Motor neuron (in vitro differentiated cells): ENCODE data around the gene EPB41L1. TPM values are rescaled to one million over a fixed set of nuclear protein-coding genes. Genes with fewer than 3 reads are reported as not detected.
A peak's percentile ranks its signal among the peaks of the same experiment; 100 is the strongest.

Experiments used
- ATAC-seq, 8 experiments: fragments of 200-7000 bp; cut with Tn5 transposase; replicated peaks in 6 of 8; 2 replicates each; pipeline ENCODE4 v1.8.0; 2021; ENCODE audit warnings: mild to moderate bottlenecking in 8 of 8, moderate library complexity in 8 of 8
- H3K27ac ChIP-seq, 2 donors: fragments of 250-450 bp; sonication (Bioruptor Pico); 2 replicates each; pipeline ENCODE4 v1.9.0; 2021; ENCODE audit warnings: antibody characterized with exemption in 2 of 2, mild to moderate bottlenecking in 2 of 2, moderate library complexity in 1 of 2
- H3K4me1 ChIP-seq, 2 donors: fragments of 250-450 bp; sonication (Bioruptor Pico); replicated peaks in 1 of 2; 2 replicates each; pipeline ENCODE4 v1.6.1; 2021; ENCODE audit warnings: antibody characterized with exemption in 2 of 2, mild to moderate bottlenecking in 2 of 2, moderate library complexity in 1 of 2
- H3K4me3 ChIP-seq, 5 donors: fragments of 250-450 bp; sonication (Bioruptor Pico); 2 replicates each; pipeline ENCODE4 v1.9.0; 2021; ENCODE audit warnings: antibody characterized with exemption in 5 of 5, mild to moderate bottlenecking in 5 of 5, moderate library complexity in 4 of 5
- WGBS, 10 experiments: fragments of 450-650 bp; shearing (Covaris generic); methylation state at CpG; one replicate each; pipeline ENCODE4 v1.0.0; 2022; 5-methylcytosine and 5-hydroxymethylcytosine counted together
- in situ Hi-C, 9 experiments: fragments of 400-800 bp; cut with MboI; loops; one replicate each; pipeline ENCODE4 v1.15.0; 2021; ENCODE audit warnings: low sequenced_read_pairs in 9 of 9, low pct_unique_long_range_greater_than_20kb in 2 of 9; ENCODE audit not compliant: unreplicated experiment in 9 of 9
- total RNA-seq, 8 experiments: library from RNA; unstranded; fragments of 300-600 nt; gene quantifications; 2 replicates each; pipeline versions ENCODE4 v1.2.3 to v1.2.4, GENCODE V29; 2022

Gene EPB41L1
- total RNA-seq, 8 experiments from 2014 or later = 7.4 to 101 (median 25.0) TPM

DNA sequence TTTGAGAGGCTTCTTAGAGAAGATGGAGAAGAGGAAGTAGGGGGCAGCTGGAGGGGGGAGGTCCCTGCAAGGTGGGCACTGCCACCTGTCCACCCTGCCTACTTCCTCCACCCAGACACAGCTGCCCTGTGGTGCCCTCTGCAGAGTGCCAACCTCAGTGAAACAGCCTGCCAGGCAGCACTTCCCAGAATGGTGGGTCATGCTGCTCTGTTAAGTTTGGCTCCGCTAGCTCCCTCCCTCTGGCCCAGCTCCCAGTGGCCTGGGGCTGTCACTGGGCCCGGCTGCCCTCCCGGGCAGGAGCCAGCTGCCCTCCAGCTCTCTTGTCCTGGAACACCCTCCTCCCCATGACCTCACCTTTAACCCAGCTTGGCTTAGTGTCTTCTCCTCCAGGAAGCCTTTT is 5.1 kb upstream of the EPB41L1 start:
- in situ Hi-C loops = loop anchor here in 5 of 9 experiments (10.0 to 25.0 kb wide), 2 partner anchors 155 to 162 kb away; no protein-coding TSS in a partner anchor
- peaks cover 9 to 10% of the 10 kb centered on the region in 2 donors for H3K4me1 ChIP-seq
- WGBS, 10 experiments = 17 to 100% (median 33%) methylated on average over 1 to 3 of the region's 3 CpGs; no CpG with 5 or more reads in 5 of the 10 experiments
- H3K27ac ChIP-seq = no peak overlapping the region
- ATAC-seq = peak in 1 of 8 experiments; percentile 2
- H3K4me3 ChIP-seq = no peak overlapping the region

DNA sequence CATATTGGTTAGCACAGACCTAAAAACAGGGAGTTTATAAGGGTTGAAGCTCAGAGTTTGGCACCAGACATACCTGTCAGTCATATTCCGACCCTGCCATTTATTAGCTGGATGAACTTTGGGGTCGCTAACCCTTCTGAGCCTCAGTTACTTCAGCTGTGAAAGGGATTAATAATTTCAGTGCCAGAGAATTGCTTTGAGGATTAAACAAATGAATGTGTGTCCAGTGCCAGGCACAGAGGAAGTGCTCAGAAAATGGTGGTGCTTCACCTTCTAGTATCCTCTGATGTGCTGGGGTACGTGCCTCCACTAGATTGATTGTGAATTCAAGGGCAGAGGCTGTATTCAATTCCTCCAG is 4.1 kb upstream of the EPB41L1 start:
- no peak for ATAC-seq
- H3K4me3 ChIP-seq = no peak overlapping the region
- peaks cover 11 to 13% of the 10 kb centered on the region in 2 donors for H3K4me1 ChIP-seq
- in situ Hi-C loops = no loop called here
- H3K27ac ChIP-seq = no peak overlapping the region
- WGBS, 10 experiments = 71 to 100% (median 86%) methylated on average over 1 to 3 of the region's 3 CpGs; no CpG with 5 or more reads in 6 of the 10 experiments

- Histone ChIP-seq H3K4me3 (no peak overlapping the region), H3K4me1 (peaks cover 16% of the 10 kb centered on the region in 2 donors), H3K27ac (no peak overlapping the region)
- in situ Hi-C loops = no loop called here
- 30 to 100% (median 85%) methylated on average over 1 to 2 of the region's 4 CpGs; no CpG with 5 or more reads in 2 of the 10 experiments for whole genome bisulfite sequencing, 10 experiments
- no peak for ATAC-seq
Measured at GRCh38 chr20:36150847-36151539, 3.5 kb upstream of the EPB41L1 start.

DNA sequence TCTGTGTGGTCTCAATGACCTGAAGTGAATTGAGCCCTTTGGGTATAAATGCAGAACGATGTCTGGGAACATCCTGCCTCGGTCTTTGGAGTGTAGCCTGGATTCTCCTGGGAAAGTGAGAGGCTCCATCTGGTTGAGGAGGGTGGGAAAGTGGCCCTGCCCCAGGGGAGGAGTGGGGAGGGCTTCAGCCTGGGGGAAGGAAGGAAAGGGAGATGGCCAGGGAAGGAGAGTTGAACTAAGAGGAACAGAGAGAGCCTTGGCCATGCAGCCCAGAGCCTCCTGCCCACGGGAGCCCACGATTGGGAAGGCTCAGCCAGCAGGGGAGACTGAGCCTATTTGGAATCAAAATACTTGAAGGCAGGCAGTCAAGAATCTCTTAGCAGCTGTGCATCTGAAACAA is 2.3 kb upstream of the EPB41L1 start:
- H3K27ac ChIP-seq = no peak overlapping the region

DNA sequence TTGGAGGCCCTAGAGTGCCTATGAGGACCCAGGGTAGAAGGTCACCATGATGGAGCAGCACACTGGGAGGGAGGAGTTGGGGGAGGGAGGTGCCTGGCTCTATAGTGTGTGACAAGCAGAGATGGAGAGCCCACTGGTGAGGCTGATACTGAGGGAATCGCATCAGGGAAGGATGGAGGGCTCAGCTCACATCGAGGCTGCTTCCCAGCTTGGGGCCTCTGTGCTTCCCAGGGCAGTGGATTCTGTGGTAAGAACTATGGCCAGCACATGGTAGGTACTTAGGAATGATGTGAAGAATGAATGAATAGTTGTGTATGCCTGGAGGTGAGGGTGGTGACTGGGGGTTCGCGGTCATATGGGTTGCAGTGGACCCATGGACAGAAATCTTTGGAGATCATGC is 1.3 kb upstream of the EPB41L1 start:
- Histone ChIP-seq H3K27ac (no peak overlapping the region), H3K4me3 (no peak overlapping the region), H3K4me1 (peaks cover 19 to 26% of the 10 kb centered on the region in 2 donors)
- ATAC-seq = no peak
- in situ Hi-C loops = no loop called here
- WGBS, 10 experiments = 80 to 90% (median 88%) methylated on average over 1 to 4 of the region's 4 CpGs; no CpG with 5 or more reads in 6 of the 10 experiments

More for the DNA sequence above, 2.3 kb upstream of the EPB41L1 start:
- Histone ChIP-seq H3K4me1 (peaks cover 21 to 26% of the 10 kb centered on the region in 2 donors), H3K4me3 (no peak overlapping the region)
- ATAC-seq = no peak
- in situ Hi-C loops = no loop called here
- 0 to 78% (median 28%) methylated on average over 1 to 4 of the region's 4 CpGs; no CpG with 5 or more reads in 4 of the 10 experiments for WGBS, 10 experiments

- in situ Hi-C loops = no loop called here
- Histone ChIP-seq H3K27ac (peak overlapping the region; percentile 30 to 35), H3K4me3 (peak overlapping the region; percentile 48 to 64 (median 52)), H3K4me1 (peaks cover 19 to 26% of the 10 kb centered on the region in 2 donors)
- ATAC-seq = peak; percentile 81 to 94 (median 83)
- 100% methylated on average over 1 to 2 of the region's 43 CpGs; no CpG with 5 or more reads in 6 of the 10 experiments for WGBS, 10 experiments
Measured at GRCh38 chr20:36153736-36154699, 522 bp upstream of the EPB41L1 start.

DNA sequence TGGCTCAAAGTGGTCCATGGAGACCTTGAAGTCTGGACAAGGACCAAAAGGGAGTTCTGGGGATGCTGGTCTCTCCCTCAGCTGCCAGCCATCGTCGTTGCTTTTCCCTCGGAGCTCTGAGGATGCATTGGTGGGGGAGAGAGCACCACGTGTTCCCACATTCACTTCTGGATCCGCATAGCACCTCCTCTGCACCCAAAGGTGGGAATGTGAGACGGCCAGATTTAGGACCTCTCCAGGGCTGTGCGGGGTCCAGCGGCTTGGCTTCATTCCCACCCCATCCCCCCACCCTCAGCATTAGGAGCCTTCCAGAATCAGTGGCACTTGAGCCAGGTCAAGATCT is 1.1 kb downstream of the EPB41L1 start:
- H3K4me3 ChIP-seq = peak overlapping the region; percentile 48 to 64 (median 52)
- ATAC-seq = no peak
- WGBS, 10 experiments = 40 to 100% (median 63%) methylated on average over 3 to 7 of the region's 8 CpGs; no CpG with 5 or more reads in 7 of the 10 experiments
- peaks cover 19 to 26% of the 10 kb centered on the region in 2 donors for H3K4me1 ChIP-seq
- H3K27ac ChIP-seq = no peak overlapping the region
- in situ Hi-C loops = no loop called here

DNA sequence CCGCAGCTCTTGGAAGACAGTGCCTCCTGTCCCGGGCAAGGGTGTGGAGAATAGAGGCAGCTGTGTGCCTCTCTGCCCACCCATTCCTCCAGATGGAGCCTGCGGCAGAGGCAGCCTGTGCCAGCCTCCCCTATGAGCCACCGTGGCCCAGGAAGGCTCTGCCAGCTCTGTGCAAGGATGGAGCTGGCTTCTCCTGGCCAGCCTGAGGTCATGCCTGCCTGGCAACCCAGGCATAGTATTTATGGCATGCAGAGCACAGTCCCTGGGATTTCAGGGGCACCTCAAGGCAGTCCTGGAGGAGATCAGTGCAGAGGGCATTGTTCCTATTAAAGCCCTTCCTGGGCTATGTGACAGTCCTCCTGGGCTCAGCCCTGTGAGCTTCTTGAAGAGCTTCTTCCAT is 1.5 kb downstream of the EPB41L1 start:
- Histone ChIP-seq H3K4me1 (peaks cover 19 to 26% of the 10 kb centered on the region in 2 donors), H3K27ac (no peak overlapping the region), H3K4me3 (no peak overlapping the region)
- WGBS, 10 experiments = 40% methylated on average over 1 of the region's 4 CpGs; no CpG with 5 or more reads in 9 of the 10 experiments
- no peak for ATAC-seq
- in situ Hi-C loops = no loop called here

DNA sequence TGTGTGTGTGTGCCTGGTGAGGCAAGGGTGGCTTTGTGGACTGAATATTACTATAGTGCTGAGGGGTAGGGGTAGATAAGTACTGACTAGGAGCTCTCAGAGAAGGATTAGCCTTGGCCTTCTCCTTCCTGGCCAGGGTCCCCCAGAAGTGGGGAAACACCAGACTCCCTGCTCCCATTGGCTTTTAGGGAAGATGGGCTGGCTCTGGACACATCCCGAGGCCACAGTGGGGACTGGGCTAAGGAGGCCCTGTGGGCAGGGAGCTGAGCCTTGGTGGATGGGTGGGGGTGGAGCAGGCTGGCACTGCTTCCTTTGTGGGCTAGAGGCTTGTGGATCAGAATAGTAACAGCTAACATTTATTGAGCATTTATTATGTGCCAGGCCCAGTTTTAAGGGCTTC is 3.1 kb downstream of the EPB41L1 start:
- in situ Hi-C loops = no loop called here
- H3K4me3 ChIP-seq = no peak overlapping the region
- H3K4me1 ChIP-seq = peaks cover 19 to 27% of the 10 kb centered on the region in 2 donors
- ATAC-seq = no peak
- WGBS, 10 experiments = no CpG with 5 or more reads among the region's 1 CpG
- H3K27ac ChIP-seq = no peak overlapping the region

DNA sequence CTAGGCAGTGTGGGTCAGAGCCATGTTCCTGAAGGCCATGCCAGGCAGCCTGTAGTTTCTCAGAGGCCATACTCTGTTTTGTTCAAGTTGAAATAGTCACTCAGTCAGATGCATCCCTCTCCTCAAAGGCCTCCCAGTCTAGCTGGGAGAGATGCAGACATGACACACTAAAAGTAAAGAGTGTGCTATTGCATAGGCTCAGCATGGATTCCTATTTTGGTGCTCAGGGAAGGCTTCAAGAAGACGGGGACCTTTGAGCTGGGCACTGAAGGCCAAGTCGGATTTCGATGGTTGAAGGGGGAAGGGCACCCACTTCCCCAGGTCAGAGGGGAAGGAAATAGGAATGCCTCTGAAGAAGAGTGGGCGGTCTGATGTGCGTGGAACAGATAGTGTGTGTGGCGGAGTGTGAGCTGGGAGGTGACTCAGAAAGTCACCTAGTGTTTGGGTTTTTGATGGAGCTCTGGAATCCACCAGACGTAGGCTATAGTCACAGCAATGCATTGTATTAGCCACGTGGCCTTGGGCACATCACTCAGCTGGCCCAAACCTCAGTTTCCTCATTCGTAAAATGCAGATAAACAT is 3.7 kb downstream of the EPB41L1 start:
- ATAC-seq = no peak
- no peak overlapping the region for H3K27ac ChIP-seq
- in situ Hi-C loops = no loop called here
- 25 to 83% (median 71%) methylated on average over 1 to 3 of the region's 9 CpGs; no CpG with 5 or more reads in 4 of the 10 experiments for WGBS, 10 experiments
- peaks cover 21 to 31% of the 10 kb centered on the region in 2 donors for H3K4me1 ChIP-seq
- no peak overlapping the region for H3K4me3 ChIP-seq

DNA sequence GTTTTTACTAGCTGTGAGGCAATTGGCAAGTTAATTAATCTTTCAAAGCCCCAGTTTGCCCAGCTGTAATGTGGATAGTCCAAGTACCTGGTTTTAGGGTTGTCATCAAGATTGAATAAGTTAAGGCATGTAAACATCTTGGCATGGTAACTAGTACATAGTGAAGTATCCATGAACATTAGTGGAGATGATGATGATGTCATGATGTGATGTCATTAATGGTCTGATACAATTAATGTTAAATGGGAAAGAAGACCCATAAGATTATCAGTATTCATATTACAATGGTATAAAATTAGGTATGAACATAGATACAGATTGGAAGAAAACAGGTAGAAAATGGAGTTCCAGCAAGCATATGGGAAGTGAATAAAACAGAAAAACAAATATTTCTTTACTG is 5.3 kb downstream of the EPB41L1 start:
- no peak for ATAC-seq
- no peak overlapping the region for H3K4me3 ChIP-seq
- H3K4me1 ChIP-seq = peaks cover 14 to 24% of the 10 kb centered on the region in 2 donors
- in situ Hi-C loops = no loop called here
- no peak overlapping the region for H3K27ac ChIP-seq

- in situ Hi-C loops = no loop called here
- ATAC-seq = peak; percentile 53 to 93 (median 84)
- 40 to 83% (median 65%) methylated on average over 2 to 9 of the region's 14 CpGs; no CpG with 5 or more reads in 2 of the 10 experiments for WGBS, 10 experiments
- Histone ChIP-seq H3K27ac (no peak overlapping the region), H3K4me3 (no peak overlapping the region), H3K4me1 (peaks cover 2 to 8% of the 10 kb centered on the region in 2 donors)
Measured at GRCh38 chr20:36162272-36162966, 7.9 kb downstream of the EPB41L1 start.
